B cell (primary cell): ENCODE results near the gene HOMER2. TPM values are rescaled to one million over a fixed set of nuclear protein-coding genes. Genes with fewer than 3 reads are reported as not detected.

Source experiments
- ATAC-seq: fragments of 200-7000 bp; cut with Tn5 transposase; one replicate; pipeline ENCODE4 v1.10.0; 2021; ENCODE audit warnings: low read depth, mild to moderate bottlenecking, moderate number of reproducible peaks, moderate library complexity
- CTCF ChIA-PET: fragments of 350-600 bp; sonication (Branson Sonifier 250); formaldehyde crosslinking; loops from one replicate; lab custom pipeline; 2021; ENCODE audit warnings: antibody characterized with exemption, inconsistent platforms; lab: Charles Lee
- POLR2A ChIA-PET: fragments of 350-600 bp; sonication (Branson Sonifier 250); formaldehyde crosslinking; loops from one replicate; lab custom pipeline; 2021; ENCODE audit warnings: antibody characterized with exemption; lab: Charles Lee
- DNase-seq: peaks from one replicate; pipeline ENCODE4 v3.0.0; 2013
- H2AFZ ChIP-seq: 2 replicates; pipeline ENCODE4 v1.6.1; 2012; ENCODE audit warnings: mild to moderate bottlenecking, low read depth, low read length; ENCODE audit not compliant: insufficient read depth, poor library complexity, severe bottlenecking
- H3K27ac ChIP-seq, 2 donors: 1 replicate in 1 of 2; 2 replicates in 1 of 2; pipeline ENCODE4 v1.5.1; 2012 to 2013; ENCODE audit warnings: low read length in 2 of 2, mild to moderate bottlenecking in 2 of 2, moderate library complexity in 1 of 2
- H3K27me3 ChIP-seq, 4 experiments: fragments of 200-600 bp in 1 of 4; sonication (generic) in 1 of 4; replicated peaks in 1 of 4; 1 replicate in 2 of 4; 2 replicates in 2 of 4; pipeline versions ENCODE4 v1.6.1 to v1.7.0; 2013 to 2016; ENCODE audit warnings: low read length in 3 of 4, mild to moderate bottlenecking in 2 of 4, mixed read lengths in 1 of 4, moderate library complexity in 1 of 4; ENCODE audit not compliant: insufficient read depth in 4 of 4, control insufficient read depth in 3 of 4; ENCODE audit errors: control extremely low read depth in 1 of 4
- H3K36me3 ChIP-seq, 2 experiments: replicated peaks in 1 of 2; 1 replicate in 1 of 2; 2 replicates in 1 of 2; pipeline versions ENCODE4 v1.6.1 to v1.7.1; 2013; ENCODE audit warnings: low read length in 1 of 2; ENCODE audit not compliant: insufficient read depth in 2 of 2, control insufficient read depth in 1 of 2; ENCODE audit errors: control extremely low read depth in 1 of 2, extremely low read depth in 1 of 2
- H3K4me1 ChIP-seq, 2 donors: fragments of 200-600 bp in 1 of 2; sonication (generic) in 1 of 2; 1 replicate in 1 of 2; 2 replicates in 1 of 2; pipeline versions ENCODE4 v1.5.1 to v1.6.1; 2013 to 2017; ENCODE audit warnings: low read length in 2 of 2; ENCODE audit not compliant: control insufficient read depth in 2 of 2, insufficient read depth in 2 of 2
- H3K4me2 ChIP-seq: replicated peaks from 2 replicates; pipeline ENCODE3; 2012; ENCODE audit warnings: mild to moderate bottlenecking, low read depth, low read length; ENCODE audit not compliant: poor library complexity, severe bottlenecking
- H3K4me3 ChIP-seq, 5 experiments: fragments of 200-600 bp in 1 of 5; sonication (generic) in 1 of 5; 1 replicate in 3 of 5; 2 replicates in 2 of 5; pipeline versions ENCODE4 v1.5.1 to v1.7.0; 2011 to 2016; ENCODE audit warnings: low read length in 4 of 5, mild to moderate bottlenecking in 4 of 5, low read depth in 2 of 5, control low read depth in 1 of 5, moderate library complexity in 1 of 5; ENCODE audit not compliant: insufficient read depth in 1 of 5; ENCODE audit errors: control extremely low read depth in 1 of 5, extremely low read depth in 1 of 5
- H3K79me2 ChIP-seq: fragments of 200-600 bp; sonication (generic); one replicate; pipeline ENCODE4 v1.6.0; 2016; ENCODE audit warnings: low read length; ENCODE audit not compliant: control insufficient read depth, insufficient read depth
- H3K9ac ChIP-seq: fragments of 200-600 bp; sonication (generic); 2 replicates; pipeline ENCODE4 v1.6.1; 2017; ENCODE audit warnings: mild to moderate bottlenecking, low read length, moderate library complexity
- H3K9me3 ChIP-seq, 3 donors: one replicate each; pipeline versions ENCODE4 v1.6.1 to v1.7.1; 2013; ENCODE audit warnings: low read length in 2 of 3; ENCODE audit not compliant: control insufficient read depth in 2 of 3, insufficient read depth in 1 of 3; ENCODE audit errors: control extremely low read depth in 1 of 3
- H4K20me1 ChIP-seq: 2 replicates; pipeline ENCODE4 v1.6.0; 2012; ENCODE audit warnings: mild to moderate bottlenecking, low read length; ENCODE audit not compliant: insufficient read depth, control insufficient read depth, poor library complexity, severe bottlenecking
- H3K27ac Mint-ChIP-seq: one replicate; pipeline ENCODE4 v1.8.0; 2021; ENCODE audit warnings: mixed read lengths
- H3K27me3 Mint-ChIP-seq: one replicate; pipeline ENCODE4 v1.8.0; 2021; ENCODE audit warnings: mixed read lengths
- H3K4me1 Mint-ChIP-seq: one replicate; pipeline ENCODE4 v1.8.0; 2021; ENCODE audit warnings: mixed read lengths
- H3K4me3 Mint-ChIP-seq: one replicate; pipeline ENCODE4 v1.8.0; 2021; ENCODE audit warnings: mixed read lengths
- H3K9me3 Mint-ChIP-seq: one replicate; pipeline ENCODE4 v1.8.0; 2022; ENCODE audit warnings: mixed read lengths; ENCODE audit not compliant: insufficient read depth
- EZH2 ChIP-seq: IDR thresholded peaks from 2 replicates; pipeline ENCODE4 v1.6.1; 2012; ENCODE audit warnings: borderline replicate concordance, low read depth, mild to moderate bottlenecking, moderate library complexity, low read length; ENCODE audit not compliant: insufficient read depth, poor library complexity, severe bottlenecking
- WGBS: methylation state at CpG from one replicate; pipeline ENCODE4 v1.1.5; 2013; ENCODE audit warnings: missing lambda C conversion rate; ENCODE audit not compliant: insufficient coverage; 5-methylcytosine and 5-hydroxymethylcytosine counted together
- intact Hi-C: fragments of 100-400 bp; cut with micrococcal nuclease; formaldehyde crosslinking; loops from one replicate; pipeline ENCODE4 v1.10.0; 2022
- polyA plus RNA-seq: library from polyadenylated mRNA; depleted of rRNA; stranded (reverse); fragments of >200 nt; gene quantifications from 2 replicates; pipeline ENCODE4 v1.2.3, GENCODE V29; 2012
- total RNA-seq, 2 donors: library from RNA; stranded (reverse); fragments of 120-200 nt in 1 of 2; gene quantifications; 1 replicate in 1 of 2; 2 replicates in 1 of 2; pipeline versions ENCODE4 v1.2.3 to v1.2.4, GENCODE V29; 2013 to 2022
- TF ChIP-seq, protein P1 (sequence below): fragments of 200-600 bp; IDR thresholded peaks from one replicate; pipeline ENCODE4 v1.8.0; 2022; ENCODE audit warnings: antibody characterized with exemption, mild to moderate bottlenecking

The HOMER2 gene
- total and polyA plus RNA-seq, 2 donors (not counting 1 experiment from before 2014, with no cell fraction given) = 5.7 to 19.5 TPM

DNA sequence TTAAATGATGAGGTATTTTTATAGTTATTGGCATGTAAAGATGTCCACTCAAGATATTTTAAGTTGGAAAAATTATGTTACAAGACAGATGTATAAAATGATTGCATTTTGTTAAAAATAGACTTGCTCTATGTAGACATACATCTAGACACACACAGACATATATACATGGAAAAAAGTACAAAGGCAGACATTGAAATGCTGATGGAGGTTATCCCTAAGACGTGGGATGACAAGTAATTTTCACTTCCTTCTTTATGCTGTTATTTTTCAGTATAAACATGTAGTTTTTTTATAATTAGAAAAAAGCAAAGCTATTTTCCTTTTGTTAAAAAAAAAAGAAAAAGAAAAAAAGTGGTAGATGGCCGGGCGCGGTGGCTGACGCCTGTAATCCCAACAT lies 7.2 kb downstream of the HOMER2 start:
- CTCF ChIA-PET = no interaction called here
- Histone ChIP-seq H3K9me3 (no peaks in the 10 kb centered on the region), H3K79me2 (no peaks in the 10 kb centered on the region), H4K20me1 (no peaks in the 10 kb centered on the region), H3K36me3 (no peaks in the 10 kb centered on the region), H3K4me2 (no peak overlapping the region), H3K9ac (no peak overlapping the region), H3K27ac (no peak overlapping the region), H2AFZ (no peak overlapping the region), H3K4me1 (peaks cover 14 to 15% of the 10 kb centered on the region in 2 donors), H3K4me3 (no peak overlapping the region), H3K27me3 (no peaks in the 10 kb centered on the region)
- no peak for ATAC-seq
- no peak for TF ChIP-seq EZH2
- TF ChIP-seq, protein P1, sequence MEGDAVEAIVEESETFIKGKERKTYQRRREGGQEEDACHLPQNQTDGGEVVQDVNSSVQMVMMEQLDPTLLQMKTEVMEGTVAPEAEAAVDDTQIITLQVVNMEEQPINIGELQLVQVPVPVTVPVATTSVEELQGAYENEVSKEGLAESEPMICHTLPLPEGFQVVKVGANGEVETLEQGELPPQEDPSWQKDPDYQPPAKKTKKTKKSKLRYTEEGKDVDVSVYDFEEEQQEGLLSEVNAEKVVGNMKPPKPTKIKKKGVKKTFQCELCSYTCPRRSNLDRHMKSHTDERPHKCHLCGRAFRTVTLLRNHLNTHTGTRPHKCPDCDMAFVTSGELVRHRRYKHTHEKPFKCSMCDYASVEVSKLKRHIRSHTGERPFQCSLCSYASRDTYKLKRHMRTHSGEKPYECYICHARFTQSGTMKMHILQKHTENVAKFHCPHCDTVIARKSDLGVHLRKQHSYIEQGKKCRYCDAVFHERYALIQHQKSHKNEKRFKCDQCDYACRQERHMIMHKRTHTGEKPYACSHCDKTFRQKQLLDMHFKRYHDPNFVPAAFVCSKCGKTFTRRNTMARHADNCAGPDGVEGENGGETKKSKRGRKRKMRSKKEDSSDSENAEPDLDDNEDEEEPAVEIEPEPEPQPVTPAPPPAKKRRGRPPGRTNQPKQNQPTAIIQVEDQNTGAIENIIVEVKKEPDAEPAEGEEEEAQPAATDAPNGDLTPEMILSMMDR = no peak
- no peaks in the 10 kb centered on the region for H3K9me3 Mint-ChIP-seq
- intact Hi-C loops = no loop called here
- no CpG with 5 or more reads among the region's 5 CpGs for WGBS
- H3K4me3 Mint-ChIP-seq = no peak overlapping the region
- no peak for DNase-seq
- POLR2A ChIA-PET = no interaction called here
- peaks cover 12% of the 10 kb centered on the region for H3K4me1 Mint-ChIP-seq
- peaks cover 14% of the 10 kb centered on the region for H3K27me3 Mint-ChIP-seq
- no peak overlapping the region for H3K27ac Mint-ChIP-seq

DNA sequence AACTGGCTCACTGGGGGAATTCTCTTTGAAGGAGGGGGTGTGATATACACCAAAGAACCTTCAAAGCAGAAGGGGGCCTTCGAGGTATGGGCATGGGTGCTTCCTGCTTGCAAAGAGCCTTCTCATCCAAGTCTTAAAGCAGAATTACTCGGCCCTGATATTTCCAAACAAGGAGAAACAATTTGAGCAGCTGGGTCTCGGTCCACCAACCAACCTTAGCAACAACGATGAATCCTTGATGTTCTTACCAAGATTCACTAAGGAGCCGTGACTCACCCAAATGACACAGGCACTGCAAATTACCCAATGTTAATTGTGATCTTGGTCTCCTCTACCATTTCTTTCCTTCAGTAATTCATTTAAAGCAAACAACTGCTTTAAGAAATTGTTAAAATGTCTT lies 7.7 kb downstream of the HOMER2 start:
- no peak overlapping the region for H3K9ac ChIP-seq
- H3K27ac Mint-ChIP-seq = no peak overlapping the region
- H3K27ac ChIP-seq = no peak overlapping the region
- H3K4me1 Mint-ChIP-seq = peaks cover 12% of the 10 kb centered on the region
- H3K9me3 Mint-ChIP-seq = no peaks in the 10 kb centered on the region
- H3K79me2 ChIP-seq = no peaks in the 10 kb centered on the region
- 8% methylated on average over 4 of the region's 5 CpGs for WGBS
- no peaks in the 10 kb centered on the region for H3K27me3 ChIP-seq
- no peak for TF ChIP-seq EZH2
- TF ChIP-seq, protein P1 = no peak
- H3K27me3 Mint-ChIP-seq = peaks cover 14% of the 10 kb centered on the region
- H3K4me2 ChIP-seq = no peak overlapping the region
- ATAC-seq = no peak
- intact Hi-C loops = no loop called here
- no peaks in the 10 kb centered on the region for H4K20me1 ChIP-seq
- no peak overlapping the region for H2AFZ ChIP-seq
- H3K4me1 ChIP-seq = peaks cover 9 to 10% of the 10 kb centered on the region in 2 donors
- no peak overlapping the region for H3K4me3 Mint-ChIP-seq
- ChIA-PET CTCF (no interaction called here), POLR2A (no interaction called here)
- no peaks in the 10 kb centered on the region for H3K9me3 ChIP-seq
- no peaks in the 10 kb centered on the region for H3K36me3 ChIP-seq
- no peak for DNase-seq
- no peak overlapping the region for H3K4me3 ChIP-seq
